Uterus (tissue), 2 donors: ENCODE data around the gene BAG3.

ENCODE experiments used
- POLR2A ChIP-seq, 2 donors: fragments of 450-650 bp; IDR thresholded peaks; one replicate each; pipeline ENCODE4 v1.6.1; 2016; ENCODE audit warnings: antibody characterized with exemption in 2 of 2, mild to moderate bottlenecking in 1 of 2, moderate library complexity in 1 of 2
- TF ChIP-seq, protein P1 (sequence below), 4 experiments: fragments of 200-600 bp in 2 of 4; fragments of 450-650 bp in 2 of 4; sonication (generic) in 2 of 4; IDR thresholded peaks; one replicate each; pipeline ENCODE4 v1.5.1; 2016 to 2019; ENCODE audit warnings: antibody characterized with exemption in 4 of 4, mild to moderate bottlenecking in 2 of 4, moderate library complexity in 1 of 4

DNA sequence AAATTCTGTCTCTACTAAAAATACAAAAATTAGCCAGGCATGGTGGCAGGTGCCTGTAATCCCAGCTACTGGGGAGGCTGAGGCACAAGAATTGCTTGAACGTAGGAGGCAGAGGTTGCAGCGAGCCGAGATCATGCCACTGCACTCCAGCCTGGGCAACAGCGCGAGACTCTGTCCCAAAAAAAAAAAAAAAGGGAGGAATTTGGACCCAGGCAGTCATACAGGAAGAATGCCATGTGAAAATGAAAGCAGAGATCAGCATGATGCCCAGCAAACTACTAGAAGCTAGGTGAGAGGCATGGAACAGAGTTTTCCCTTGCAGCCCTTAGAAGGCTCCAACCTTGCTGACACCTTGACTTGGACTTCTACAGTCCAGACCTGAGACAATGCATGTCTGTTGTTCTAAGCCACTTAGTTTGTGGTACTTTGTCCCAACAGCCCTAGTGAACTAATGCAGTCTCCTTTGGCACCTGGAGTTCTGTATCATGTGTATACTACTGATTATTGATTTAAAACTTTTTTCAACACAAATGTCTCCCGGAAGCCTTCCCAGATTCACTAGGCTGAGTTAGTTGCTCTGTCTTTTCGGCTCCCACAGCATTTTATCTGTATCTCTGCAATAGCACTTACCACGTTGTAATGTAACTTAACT, 10.2 kb upstream of the BAG3 start:
- TF ChIP-seq, protein P1, sequence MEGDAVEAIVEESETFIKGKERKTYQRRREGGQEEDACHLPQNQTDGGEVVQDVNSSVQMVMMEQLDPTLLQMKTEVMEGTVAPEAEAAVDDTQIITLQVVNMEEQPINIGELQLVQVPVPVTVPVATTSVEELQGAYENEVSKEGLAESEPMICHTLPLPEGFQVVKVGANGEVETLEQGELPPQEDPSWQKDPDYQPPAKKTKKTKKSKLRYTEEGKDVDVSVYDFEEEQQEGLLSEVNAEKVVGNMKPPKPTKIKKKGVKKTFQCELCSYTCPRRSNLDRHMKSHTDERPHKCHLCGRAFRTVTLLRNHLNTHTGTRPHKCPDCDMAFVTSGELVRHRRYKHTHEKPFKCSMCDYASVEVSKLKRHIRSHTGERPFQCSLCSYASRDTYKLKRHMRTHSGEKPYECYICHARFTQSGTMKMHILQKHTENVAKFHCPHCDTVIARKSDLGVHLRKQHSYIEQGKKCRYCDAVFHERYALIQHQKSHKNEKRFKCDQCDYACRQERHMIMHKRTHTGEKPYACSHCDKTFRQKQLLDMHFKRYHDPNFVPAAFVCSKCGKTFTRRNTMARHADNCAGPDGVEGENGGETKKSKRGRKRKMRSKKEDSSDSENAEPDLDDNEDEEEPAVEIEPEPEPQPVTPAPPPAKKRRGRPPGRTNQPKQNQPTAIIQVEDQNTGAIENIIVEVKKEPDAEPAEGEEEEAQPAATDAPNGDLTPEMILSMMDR (IDR thresholded peaks at IDR 0.05) = no peak
- no peak for TF ChIP-seq POLR2A (IDR thresholded peaks at IDR 0.05)
